ENCODE results near the gene PLA2G3. TPM values are rescaled to one million over a fixed set of nuclear protein-coding genes. Genes with fewer than 3 reads are reported as not detected.

Gene PLA2G3
- total and polyA plus RNA-seq, 2 of the 13 experiments (the other 11 are each of a cell fraction or from before 2014, with no cell fraction given): 0.12 to 0.42 TPM

- TF ChIP-seq TSC22D2 (CRISPR knock-in tag; IDR thresholded peaks at IDR 0.05; ENCODE audit: borderline replicate concordance): 0 out of 2 replicates have a peak, but pooled peaks have one; percentile 35
- peak; percentile 95 for TF ChIP-seq SMC3 (IDR thresholded peaks at IDR 0.05; ENCODE audit: low read length)
- 0 out of 2 replicates have a peak, but pooled peaks have one; percentile 27 for TF ChIP-seq ZNF136 (CRISPR knock-in tag; IDR thresholded peaks at IDR 0.05; ENCODE audit: low read depth)
- TF ChIP-seq AGO2 (optimal IDR thresholded peaks at IDR 0.05; ENCODE audit: low read depth, low read length): no peak
- TF ChIP-seq ZNF574 (CRISPR knock-in tag; IDR thresholded peaks at IDR 0.05): peak; percentile 32; the same call in 1 of the 2 replicates
- TF ChIP-seq SMAD3 (CRISPR knock-in tag; IDR thresholded peaks at IDR 0.05): 0 out of 2 replicates have a peak, but pooled peaks have one; percentile 23
- 0 out of 2 replicates have a peak, but pooled peaks have one; percentile 50 for TF ChIP-seq KDM2A (CRISPR knock-in tag; IDR thresholded peaks at IDR 0.05; ENCODE audit: borderline replicate concordance, low read depth)
- 0 out of 2 replicates have a peak, but pooled peaks have one; percentile 24 for TF ChIP-seq ZNF614 (CRISPR knock-in tag; IDR thresholded peaks at IDR 0.05; ENCODE audit: borderline replicate concordance)
- 0 out of 2 replicates have a peak, but pooled peaks have one; percentile 26 for TF ChIP-seq GLI4 (CRISPR knock-in tag; IDR thresholded peaks at IDR 0.05; ENCODE audit: borderline replicate concordance)
- 0 out of 2 replicates have a peak, but pooled peaks have one; percentile 21 for TF ChIP-seq ZGPAT (CRISPR knock-in tag; IDR thresholded peaks at IDR 0.05)
- no peak for TF ChIP-seq MEF2D (CRISPR knock-in tag; IDR thresholded peaks at IDR 0.05)
- peak; percentile 29; the same call in 1 of the 2 replicates for TF ChIP-seq REPIN1 (CRISPR knock-in tag; IDR thresholded peaks at IDR 0.05; ENCODE audit: borderline replicate concordance, low read depth)
- TF ChIP-seq ATRX (CRISPR knock-in tag; IDR thresholded peaks at IDR 0.05; ENCODE audit: borderline replicate concordance): no peak
- TF ChIP-seq, protein P1, sequence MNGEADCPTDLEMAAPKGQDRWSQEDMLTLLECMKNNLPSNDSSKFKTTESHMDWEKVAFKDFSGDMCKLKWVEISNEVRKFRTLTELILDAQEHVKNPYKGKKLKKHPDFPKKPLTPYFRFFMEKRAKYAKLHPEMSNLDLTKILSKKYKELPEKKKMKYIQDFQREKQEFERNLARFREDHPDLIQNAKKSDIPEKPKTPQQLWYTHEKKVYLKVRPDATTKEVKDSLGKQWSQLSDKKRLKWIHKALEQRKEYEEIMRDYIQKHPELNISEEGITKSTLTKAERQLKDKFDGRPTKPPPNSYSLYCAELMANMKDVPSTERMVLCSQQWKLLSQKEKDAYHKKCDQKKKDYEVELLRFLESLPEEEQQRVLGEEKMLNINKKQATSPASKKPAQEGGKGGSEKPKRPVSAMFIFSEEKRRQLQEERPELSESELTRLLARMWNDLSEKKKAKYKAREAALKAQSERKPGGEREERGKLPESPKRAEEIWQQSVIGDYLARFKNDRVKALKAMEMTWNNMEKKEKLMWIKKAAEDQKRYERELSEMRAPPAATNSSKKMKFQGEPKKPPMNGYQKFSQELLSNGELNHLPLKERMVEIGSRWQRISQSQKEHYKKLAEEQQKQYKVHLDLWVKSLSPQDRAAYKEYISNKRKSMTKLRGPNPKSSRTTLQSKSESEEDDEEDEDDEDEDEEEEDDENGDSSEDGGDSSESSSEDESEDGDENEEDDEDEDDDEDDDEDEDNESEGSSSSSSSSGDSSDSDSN (CRISPR knock-in tag; IDR thresholded peaks at IDR 0.05): 0 out of 2 replicates have a peak, but pooled peaks have one; percentile 18
- peak; percentile 95 for TF ChIP-seq RAD21 (CRISPR knock-in tag; IDR thresholded peaks at IDR 0.05)
- TF ChIP-seq ZNF501 (CRISPR knock-in tag; IDR thresholded peaks at IDR 0.05): peak; percentile 65
Observed at GRCh38 chr22:31148953-31149627, 8.8 kb upstream of the PLA2G3 start (continued).
